OCI-M2 (cell line): ENCODE data around the gene SLC35F2.
"Not testable (repeated sequence)": the region's sequence is repeated elsewhere in the genome, so short reads cannot be mapped to it uniquely, and the experiment has no call there.

Experiments
- DNase-seq: peaks from one replicate; lab custom pipeline; 2025; ENCODE audit not compliant: unreplicated experiment; lab: John Stamatoyannopoulos, UW

SLC35F2 gene

GRCh38 chr11:107858217-107859070 lies at the start of gene SLC35F2:
SLC35F2 (minus strand) TSS chr11:107858787; CDS start chr11:107858767, 20 bp downstream.
- DNase-seq = peak; percentile 12

- no peak for DNase-seq
These were observed 49.6 kb upstream of the SLC35F2 start for GRCh38 chr11:107908211-107908610.

- no peak for DNase-seq
These were observed 39.7 kb upstream of the SLC35F2 start for GRCh38 chr11:107898270-107898669.

GRCh38 chr11:107882095-107882820 lies 23.7 kb upstream of the SLC35F2 start:
- DNase-seq = no peak

- DNase-seq = not testable (repeated sequence)
These were observed 22.9 kb upstream of the SLC35F2 start for GRCh38 chr11:107881471-107881870.

- no peak for DNase-seq
These were observed 17.6 kb upstream of the SLC35F2 start for GRCh38 chr11:107876141-107876540.

GRCh38 chr11:107864591-107864990 lies 6.0 kb upstream of the SLC35F2 start:
- DNase-seq = no peak

- DNase-seq = no peak
These were observed 2.1 kb upstream of the SLC35F2 start for GRCh38 chr11:107860688-107861087.

GRCh38 chr11:107860240-107860620 lies 1.6 kb upstream of the SLC35F2 start:
- not testable (repeated sequence) for DNase-seq

- no peak for DNase-seq
These were observed 1.1 kb upstream of the SLC35F2 start for GRCh38 chr11:107859459-107860239.

GRCh38 chr11:107857550-107858216 lies 904 bp downstream of the SLC35F2 start:
- no peak for DNase-seq

- no peak for DNase-seq
These were observed 1.5 kb downstream of the SLC35F2 start for GRCh38 chr11:107856981-107857517.

GRCh38 chr11:107856180-107856980 lies 2.2 kb downstream of the SLC35F2 start:
- DNase-seq = no peak

GRCh38 chr11:107853070-107853469 lies 5.5 kb downstream of the SLC35F2 start:
- no peak for DNase-seq

GRCh38 chr11:107851704-107852310 lies 6.8 kb downstream of the SLC35F2 start:
- DNase-seq = no peak

GRCh38 chr11:107849790-107850189 lies 8.8 kb downstream of the SLC35F2 start:
- no peak for DNase-seq

GRCh38 chr11:107848345-107848744 lies 10.2 kb downstream of the SLC35F2 start:
- no peak for DNase-seq

- no peak for DNase-seq
These were observed 11.4 kb downstream of the SLC35F2 start for GRCh38 chr11:107847184-107847583.

GRCh38 chr11:107844041-107844440 lies 14.5 kb downstream of the SLC35F2 start:
- DNase-seq = no peak
